Stimulated activated CD4-positive, alpha-beta T cell treated with anti-CD3 and anti-CD28 coated beads, Interleukin-12 subunit alpha, Interleukin-12 subunit beta, amount 100 ng/mL, for 24 hours (primary cell): Measurements from ENCODE around the gene THUMPD2.
"Not testable (repeated sequence)": the region's sequence is repeated elsewhere in the genome, so short reads cannot be mapped to it uniquely, and the experiment has no call there.

Source experiments
- DNase-seq, 2 experiments: peaks; one replicate each; pipeline ENCODE4 v3.0.0-alpha.2; 2020; ENCODE audit warnings: low read depth in 2 of 2

The THUMPD2 gene

DNA sequence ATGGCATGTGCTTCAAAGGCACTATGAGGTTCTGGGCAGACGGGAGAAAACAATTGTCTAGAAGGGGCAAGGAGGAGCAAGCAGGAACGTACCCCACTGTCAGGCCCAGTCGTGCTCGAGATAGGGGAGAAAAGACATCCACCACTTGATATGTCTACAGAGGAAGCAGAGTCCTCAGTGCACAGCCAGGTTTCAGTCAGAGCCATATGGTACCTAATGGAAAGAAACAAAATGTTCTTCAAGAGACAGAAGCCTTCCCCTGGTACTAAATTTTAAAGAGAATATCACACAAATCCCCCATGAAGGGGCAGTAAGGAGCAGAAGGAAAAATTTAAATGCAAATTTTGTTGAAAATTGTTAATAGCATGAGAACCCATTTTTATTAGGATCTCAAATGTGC is 21.9 kb downstream of the THUMPD2 start:
- no peak for DNase-seq

- no peak for DNase-seq
Observed at GRCh38 chr2:39755466-39755865, 23.6 kb downstream of the THUMPD2 start.

DNA sequence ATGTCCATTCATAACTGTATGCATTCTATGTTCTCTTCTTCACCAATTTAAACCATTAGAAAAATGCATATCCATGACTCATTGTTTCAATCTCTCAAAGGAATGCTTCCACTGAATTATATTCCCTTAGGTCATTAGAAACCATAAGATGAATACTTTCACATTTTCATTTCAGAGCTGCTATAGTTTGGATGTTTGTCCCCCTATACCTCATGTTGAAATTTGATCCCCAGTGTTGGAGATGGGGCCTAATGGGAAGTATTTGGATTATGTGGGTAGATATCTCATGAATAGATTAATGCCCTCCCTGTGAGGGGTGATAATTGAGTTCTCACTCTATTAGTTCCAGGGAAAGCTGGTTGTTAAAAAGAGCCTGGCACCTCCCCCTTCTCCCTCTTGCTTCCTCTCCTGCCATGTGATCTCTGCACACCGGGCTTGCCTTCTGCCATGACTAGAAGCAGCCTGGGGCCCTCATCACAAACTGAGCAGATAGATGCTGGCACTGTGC is 35.7 kb downstream of the THUMPD2 start:
- DNase-seq = no peak

GRCh38 chr2:39741871-39742270 is 37.2 kb downstream of the THUMPD2 start:
- no peak for DNase-seq

DNA sequence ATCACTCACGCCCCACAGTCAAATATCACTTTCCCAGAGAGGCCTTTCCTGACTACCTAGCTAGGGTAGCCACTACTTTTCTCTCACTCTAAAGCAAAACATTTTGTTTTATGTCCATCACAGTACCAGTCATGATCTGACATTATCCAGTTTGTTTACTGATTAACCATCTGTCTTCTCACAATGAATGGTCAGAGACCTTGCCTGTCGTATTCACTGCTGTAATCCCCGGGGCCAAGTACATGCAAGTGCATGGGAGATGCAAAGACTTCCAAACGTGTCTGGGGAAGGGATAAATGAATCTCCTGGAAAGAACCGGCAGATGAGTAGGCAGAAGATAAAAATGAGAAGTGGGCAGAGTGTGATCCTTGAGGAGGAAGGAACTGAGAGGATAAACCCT is 39.7 kb downstream of the THUMPD2 start:
- no peak for DNase-seq

DNA sequence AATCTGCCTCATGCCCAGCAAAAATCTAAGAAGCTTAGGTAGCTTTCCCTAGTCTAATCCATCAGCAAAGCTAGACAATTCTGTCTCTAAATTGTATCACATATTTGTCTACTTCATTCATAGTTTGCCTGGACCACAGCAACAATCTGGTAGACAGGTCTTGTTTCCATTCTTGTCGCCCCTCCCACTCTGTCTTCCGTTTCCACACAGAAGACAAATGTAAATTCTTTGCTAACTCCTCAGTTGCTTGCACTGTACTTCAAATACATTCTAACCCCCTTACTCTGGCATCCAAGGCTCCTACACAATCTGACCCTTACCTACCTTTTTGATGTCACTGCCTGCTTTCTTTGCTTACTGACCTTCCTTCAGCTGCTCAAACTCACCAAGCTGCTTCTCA is 40.1 kb downstream of the THUMPD2 start:
- no peak for DNase-seq

- no peak for DNase-seq
Observed at GRCh38 chr2:39737661-39738060, 41.4 kb downstream of the THUMPD2 start.

- DNase-seq = no peak
Observed at GRCh38 chr2:39736640-39737039, 42.4 kb downstream of the THUMPD2 start.

- DNase-seq = no peak
Observed at GRCh38 chr2:39735648-39736047, 43.4 kb downstream of the THUMPD2 start.

- DNase-seq = no peak
Observed at GRCh38 chr2:39734445-39734844, 44.6 kb downstream of the THUMPD2 start.

- no peak for DNase-seq
Observed at GRCh38 chr2:39733070-39733674, 45.9 kb downstream of the THUMPD2 start.

DNA sequence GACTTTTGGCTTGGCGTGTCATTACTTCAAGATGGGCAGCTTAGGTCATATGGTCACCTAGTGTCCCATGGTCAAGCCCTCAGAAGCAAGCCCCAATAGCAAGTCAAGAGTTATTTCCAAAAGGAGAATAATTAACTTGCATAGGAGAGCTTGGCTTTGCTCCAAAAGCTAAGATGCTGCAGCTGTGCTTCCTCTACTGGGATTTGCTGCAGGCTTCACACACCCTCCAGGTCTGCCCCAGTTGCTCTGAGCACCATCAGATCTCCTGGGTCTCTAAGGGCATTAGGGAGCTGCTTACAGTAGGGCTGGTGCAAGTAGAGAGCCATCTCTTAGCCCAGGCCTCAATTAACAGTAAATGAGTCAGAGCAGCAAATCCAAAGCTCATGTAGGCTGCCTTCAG is 46.6 kb downstream of the THUMPD2 start:
- no peak for DNase-seq

GRCh38 chr2:39731546-39731945 is 47.5 kb downstream of the THUMPD2 start:
- no peak for DNase-seq

DNA sequence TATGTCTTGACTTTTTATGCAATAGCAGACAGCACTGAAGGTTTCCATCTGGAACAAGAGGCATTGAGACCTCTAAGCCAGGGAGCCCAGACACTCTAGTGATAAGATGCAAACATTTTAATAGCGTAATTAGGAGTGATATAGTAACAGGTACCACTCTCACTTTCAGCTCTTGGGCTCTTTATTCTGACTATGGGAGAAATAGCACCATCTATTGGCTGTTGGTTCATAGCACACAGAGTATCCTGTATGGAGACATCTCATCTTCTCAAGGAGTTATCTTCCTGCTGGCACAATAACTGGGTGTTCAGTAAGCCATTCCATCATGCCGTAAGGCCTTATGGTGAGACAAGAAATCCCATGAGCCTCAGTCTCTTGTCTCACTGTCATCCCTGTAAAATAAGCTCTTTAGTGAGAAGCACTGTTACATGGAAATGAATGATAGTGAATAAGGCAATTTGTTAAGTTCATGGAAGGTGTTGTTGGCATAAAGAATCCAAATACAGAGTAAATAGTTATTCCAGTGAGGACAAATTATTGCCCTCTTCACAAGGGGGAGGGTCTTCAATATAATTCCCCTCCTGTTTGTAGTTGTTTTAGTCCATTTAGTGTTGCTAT is 48.3 kb downstream of the THUMPD2 start:
- DNase-seq = no peak

- DNase-seq = no peak
Observed at GRCh38 chr2:39730276-39730675, 48.8 kb downstream of the THUMPD2 start.

- DNase-seq = peak in 1 of 2 experiments; percentile 8
Observed at GRCh38 chr2:39728941-39729351, 50.1 kb downstream of the THUMPD2 start.

DNA sequence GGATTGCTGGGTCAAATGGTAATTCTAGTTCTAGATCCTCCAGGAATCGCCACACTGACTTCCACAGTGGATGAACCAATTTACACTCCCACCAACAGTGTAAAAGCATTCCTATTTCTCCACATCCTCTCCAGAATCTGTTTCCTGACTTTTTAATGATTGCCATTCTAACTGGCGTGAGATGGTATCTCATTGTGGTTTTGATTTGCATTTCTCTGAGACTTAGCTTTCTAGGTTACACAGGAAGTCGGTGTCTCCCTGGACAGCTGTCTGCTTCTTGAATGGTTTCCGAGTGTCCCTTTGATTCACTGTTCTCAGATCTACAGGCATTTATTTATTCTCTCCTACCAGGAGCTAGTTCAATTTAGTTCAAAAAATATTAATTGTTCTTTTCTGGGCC is 51.0 kb downstream of the THUMPD2 start:
- not testable (repeated sequence) for DNase-seq

- DNase-seq = no peak
Observed at GRCh38 chr2:39725401-39725800, 53.7 kb downstream of the THUMPD2 start.

GRCh38 chr2:39724828-39725144 is 54.3 kb downstream of the THUMPD2 start:
- no peak for DNase-seq

- DNase-seq = no peak
Observed at GRCh38 chr2:39723946-39724827, 54.9 kb downstream of the THUMPD2 start.

DNA sequence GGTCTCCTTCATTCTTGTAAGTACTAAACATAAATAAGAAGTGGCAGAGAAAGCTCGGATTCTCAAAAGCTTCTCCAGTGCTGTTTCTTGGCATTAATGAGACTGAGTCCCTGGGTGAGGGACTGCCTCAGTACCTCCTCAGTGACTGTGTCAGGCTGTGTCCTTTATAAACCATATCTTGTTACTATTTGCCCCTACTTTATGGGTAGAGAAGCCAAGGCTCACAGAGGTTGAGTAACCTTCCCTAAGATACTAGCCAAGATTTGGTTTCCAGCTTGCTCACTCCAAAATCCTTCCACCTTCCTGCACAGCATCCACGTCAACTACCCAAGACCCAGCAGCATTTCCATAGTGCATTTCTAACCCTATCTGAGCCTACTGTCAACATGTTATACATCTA is 55.6 kb downstream of the THUMPD2 start:
- DNase-seq = no peak

GRCh38 chr2:39720970-39721369 is 58.1 kb downstream of the THUMPD2 start:
- no peak for DNase-seq

GRCh38 chr2:39719317-39719716 is 59.7 kb downstream of the THUMPD2 start:
- DNase-seq = no peak
